ENCODE data around the gene GLIPR1.
"Not testable (repeated sequence)": the region's sequence is repeated elsewhere in the genome, so short reads cannot be mapped to it uniquely, and the experiment has no call there.

The GLIPR1 gene

DNA sequence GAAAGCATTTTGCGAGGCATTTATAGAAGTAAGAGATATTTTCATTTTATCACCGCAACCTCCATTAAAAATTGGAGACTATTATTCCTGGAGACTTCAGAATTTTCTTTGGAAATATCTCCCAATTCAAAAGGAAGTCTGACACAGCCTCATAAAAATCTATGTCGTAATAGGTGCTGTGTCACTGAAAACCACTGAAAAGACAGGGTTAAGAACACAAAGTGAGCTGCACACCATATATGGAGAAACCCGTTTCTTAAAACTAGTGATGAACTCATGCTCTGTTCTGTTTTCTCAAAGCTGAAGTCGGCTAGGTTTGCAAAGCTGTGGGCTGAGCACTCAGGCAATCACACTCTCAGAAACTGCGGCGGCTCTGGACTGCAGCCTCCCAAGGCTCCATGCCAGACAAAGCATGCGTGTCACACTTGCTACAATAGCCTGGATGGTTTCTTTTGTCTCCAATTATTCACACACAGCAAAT, at the start of gene GLIPR1:
Gene GLIPR1 (plus strand): TSS at position 287 of the 481 bp plus-strand sequence. CDS start 126 bp downstream, at position 413.
- no peak for DNase-seq

DNA sequence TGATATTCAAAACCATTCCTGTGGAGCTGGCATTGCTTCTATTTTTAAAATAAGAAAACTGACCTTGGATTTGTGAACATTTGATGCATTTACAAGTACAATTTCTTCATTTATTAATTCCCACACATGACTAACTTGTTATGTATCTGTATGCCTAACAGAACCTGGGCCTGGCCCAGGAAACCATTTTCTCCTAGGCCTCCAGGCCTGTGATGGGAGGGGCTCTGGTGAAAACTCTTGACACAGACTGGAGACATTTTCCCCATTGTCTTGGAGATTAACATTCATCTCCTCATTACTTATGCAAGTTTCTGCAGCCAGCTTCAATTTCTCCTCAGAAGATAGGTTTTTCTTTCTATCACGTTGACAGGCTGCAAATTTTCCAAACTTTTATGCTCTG, 47.6 kb upstream of the GLIPR1 start:
- no peak for DNase-seq

- no peak for DNase-seq
Observed at GRCh38 chr12:75437564-75437963, 43.0 kb upstream of the GLIPR1 start.

- no peak for DNase-seq
Observed at GRCh38 chr12:75438059-75438754, 42.3 kb upstream of the GLIPR1 start.

GRCh38 chr12:75439048-75439447, 41.5 kb upstream of the GLIPR1 start:
- no peak for DNase-seq

DNA sequence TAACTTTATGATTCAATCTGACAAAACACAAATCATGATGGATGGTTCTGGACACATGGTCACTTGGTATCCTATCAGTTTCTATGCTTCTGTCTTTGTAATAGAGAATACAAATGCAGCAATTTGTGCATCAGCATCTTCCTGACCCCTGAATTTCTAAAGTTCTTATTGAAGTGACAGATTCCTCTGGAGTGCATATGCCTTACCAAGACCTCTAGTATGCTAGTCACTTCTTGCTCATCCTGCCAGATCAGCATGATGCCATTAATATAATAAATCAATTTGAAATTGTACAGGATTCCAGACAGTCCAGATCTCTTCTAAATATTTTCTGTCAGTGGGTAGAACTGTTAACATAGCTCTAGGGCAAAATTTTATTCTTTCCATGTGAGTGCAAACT, 40.6 kb upstream of the GLIPR1 start:
- no peak for DNase-seq

GRCh38 chr12:75441687-75442449, 38.7 kb upstream of the GLIPR1 start:
- not testable (repeated sequence) for DNase-seq

DNA sequence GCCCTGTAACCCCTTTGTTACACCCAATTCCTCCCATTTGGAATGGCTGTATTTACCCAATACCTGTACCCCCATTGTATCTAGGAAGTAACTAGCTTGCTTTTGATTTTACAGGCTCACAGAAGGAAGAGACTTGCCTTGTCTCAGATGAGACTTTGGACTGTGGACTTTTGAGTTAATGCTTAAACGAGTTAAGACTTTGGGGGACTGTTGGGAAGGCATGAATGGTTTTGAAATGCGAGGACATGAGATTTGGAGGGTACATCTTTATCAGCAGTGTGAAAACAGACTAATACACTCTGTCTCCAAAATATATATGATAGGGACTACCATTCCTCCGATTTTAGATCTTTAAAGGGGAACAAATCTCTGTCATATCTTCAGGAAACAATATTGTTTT, 38.1 kb upstream of the GLIPR1 start:
- DNase-seq = not testable (repeated sequence)

DNA sequence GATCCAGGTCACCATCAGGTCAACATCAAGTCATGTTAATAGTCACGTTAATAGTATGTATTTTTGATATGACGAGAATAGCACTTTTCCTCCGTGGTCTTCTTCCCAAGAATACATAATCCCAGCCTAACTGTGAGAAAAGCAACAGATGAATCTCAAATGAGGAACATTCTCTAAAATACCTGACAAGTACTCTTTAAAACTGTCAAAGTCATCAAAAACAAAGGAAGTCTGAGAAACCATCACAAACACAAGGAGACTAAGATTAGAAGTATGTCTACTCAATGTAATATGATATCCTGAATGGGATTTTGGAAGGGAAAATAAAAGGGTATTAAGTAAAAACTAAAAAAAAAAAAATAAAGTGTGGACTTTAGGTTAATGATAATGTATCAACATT, 36.8 kb upstream of the GLIPR1 start:
- DNase-seq = no peak

- no peak for DNase-seq
Observed at GRCh38 chr12:75444429-75445136, 36.0 kb upstream of the GLIPR1 start.

DNA sequence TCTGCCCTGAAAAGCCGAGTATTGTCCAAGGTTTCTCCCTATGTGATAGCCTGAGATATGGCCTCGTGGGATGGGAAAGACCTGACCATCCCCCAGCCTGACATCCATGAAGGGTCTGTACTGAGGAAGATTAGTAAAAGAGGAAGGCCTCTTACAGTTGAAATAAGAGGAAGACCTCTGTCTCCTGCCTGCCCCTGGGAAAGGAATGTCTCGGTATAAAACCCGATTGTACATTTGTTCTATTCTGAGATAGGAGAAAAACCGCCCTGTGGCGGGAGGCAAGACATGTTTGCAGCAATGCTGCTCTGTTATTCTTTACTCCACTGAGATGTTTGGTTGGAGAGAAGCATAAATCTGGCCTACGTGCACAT, 35.4 kb upstream of the GLIPR1 start:
- DNase-seq = not testable (repeated sequence)

DNA sequence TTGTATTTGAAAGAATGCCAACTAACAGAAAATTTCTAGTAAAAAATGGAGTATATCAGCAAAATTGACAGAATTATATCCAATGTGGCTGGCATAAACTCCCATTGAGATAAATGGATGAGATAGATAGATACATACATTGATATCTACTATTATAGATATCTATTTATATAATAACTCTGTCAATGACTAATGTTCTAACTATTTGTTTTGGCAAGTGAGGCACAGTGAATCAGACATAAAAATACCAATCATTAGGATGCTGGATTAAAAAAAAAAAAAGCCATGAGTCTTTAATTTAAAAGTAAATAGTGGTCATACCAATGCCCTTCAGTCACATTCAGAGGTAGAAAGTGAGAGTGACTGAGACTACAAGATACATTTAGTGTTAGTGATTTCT, 33.7 kb upstream of the GLIPR1 start:
- no peak for DNase-seq

DNA sequence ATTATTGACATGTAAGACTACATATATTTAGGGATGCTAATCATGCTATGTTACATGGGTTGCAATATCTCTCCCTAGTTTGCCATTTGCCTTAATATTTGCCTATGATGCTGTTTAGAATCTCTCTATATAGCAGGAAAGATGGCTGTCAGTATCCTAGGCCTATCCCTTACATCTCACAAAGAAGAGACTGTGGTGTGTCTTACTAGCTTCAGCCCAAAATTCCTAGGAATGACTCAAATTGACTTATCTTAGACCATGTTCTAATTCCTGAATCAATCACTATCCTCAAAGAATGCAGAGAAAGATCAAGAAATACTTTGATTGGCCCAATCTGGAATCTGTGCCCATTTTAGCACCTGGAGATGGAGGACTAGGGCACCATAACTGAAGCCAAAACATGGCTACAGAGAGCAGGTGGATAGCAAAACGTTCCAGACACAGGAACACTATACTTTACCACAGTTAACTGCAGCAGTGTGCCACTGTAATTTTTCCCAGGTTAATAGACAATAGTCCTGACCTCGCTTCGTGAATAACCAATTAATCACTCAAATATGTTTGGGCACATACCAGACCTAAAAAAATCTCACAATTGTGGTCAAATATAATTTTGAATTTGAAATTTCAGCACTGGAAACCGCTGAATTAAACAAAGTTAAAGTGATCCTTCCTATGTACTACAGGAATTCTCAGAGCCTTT, 32.7 kb upstream of the GLIPR1 start:
- DNase-seq = no peak

GRCh38 chr12:75452675-75453330, 27.8 kb upstream of the GLIPR1 start:
- no peak for DNase-seq

DNA sequence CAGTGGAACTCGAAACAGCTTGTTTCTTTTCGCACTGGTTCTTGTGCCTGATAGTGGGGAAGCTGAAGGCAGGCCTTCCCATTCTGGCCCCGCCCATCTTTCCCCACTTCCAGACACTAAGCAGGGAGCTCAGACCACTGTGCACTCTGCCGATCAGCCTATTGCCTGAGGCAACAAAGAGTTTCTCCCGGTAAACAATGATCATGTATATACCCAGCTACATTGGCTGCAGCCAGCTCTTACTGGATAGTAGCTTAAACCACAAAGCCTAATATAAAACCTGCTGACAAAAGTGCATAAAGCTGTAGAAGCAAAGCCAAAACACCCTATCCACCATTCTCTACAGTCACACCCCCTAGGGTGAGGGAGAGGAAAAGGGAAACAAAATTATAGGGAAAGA, 24.7 kb upstream of the GLIPR1 start:
- DNase-seq = no peak

GRCh38 chr12:75457191-75457590, 23.4 kb upstream of the GLIPR1 start:
- no peak for DNase-seq

DNA sequence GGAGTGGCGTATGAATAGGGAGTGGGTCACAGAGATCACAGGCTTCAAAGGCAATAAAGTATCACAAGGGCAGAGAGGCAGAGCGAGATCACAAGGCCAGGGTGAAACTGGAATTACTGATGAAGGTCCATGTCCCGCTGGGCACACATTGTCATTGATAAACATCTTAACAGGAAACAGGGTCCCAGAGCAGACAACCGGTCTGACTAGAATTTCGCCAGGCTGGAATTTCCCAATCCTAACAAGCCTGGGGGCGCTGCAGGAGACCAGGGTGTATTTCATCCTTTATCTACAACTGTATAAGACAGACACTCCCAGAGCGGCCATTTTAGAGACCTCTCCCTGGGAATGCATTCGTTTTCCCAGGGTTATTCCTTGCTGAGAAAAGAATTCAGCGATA, 22.7 kb upstream of the GLIPR1 start:
- not testable (repeated sequence) for DNase-seq

DNA sequence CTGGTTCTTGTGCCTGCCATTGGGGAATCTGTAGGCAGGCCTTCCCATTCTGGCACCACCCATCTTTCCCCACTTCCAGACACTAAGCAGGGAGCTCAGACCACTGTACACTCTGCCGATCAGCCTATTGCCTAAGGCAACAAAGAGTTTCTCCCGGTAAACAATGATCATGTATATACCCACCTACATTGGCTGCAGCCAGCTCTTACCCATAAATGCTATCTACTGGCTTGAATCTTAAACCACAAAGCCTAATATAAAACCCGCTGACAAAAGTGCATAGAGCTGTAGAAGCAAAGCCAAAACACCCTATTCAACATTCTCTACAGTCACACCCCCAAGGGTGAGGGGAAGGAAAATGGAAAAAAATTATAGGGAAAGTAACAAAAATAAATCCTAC, 20.8 kb upstream of the GLIPR1 start:
- no peak for DNase-seq

- DNase-seq = no peak
Observed at GRCh38 chr12:75460204-75460603, 20.4 kb upstream of the GLIPR1 start.

- no peak for DNase-seq
Observed at GRCh38 chr12:75471902-75472890, 8.4 kb upstream of the GLIPR1 start.

- DNase-seq = no peak
Observed at GRCh38 chr12:75474116-75474515, 6.4 kb upstream of the GLIPR1 start.

Measured in NCI-H510A treated with DMSO at 0.1 percent for 48 hours (cell line).